ENCODE measurements around the gene SERTAD2. TPM values are rescaled to one million over a fixed set of nuclear protein-coding genes. Genes with fewer than 3 reads are reported as not detected.

SERTAD2 gene
- total RNA-seq, 1 donor = 7.8 TPM

DNA sequence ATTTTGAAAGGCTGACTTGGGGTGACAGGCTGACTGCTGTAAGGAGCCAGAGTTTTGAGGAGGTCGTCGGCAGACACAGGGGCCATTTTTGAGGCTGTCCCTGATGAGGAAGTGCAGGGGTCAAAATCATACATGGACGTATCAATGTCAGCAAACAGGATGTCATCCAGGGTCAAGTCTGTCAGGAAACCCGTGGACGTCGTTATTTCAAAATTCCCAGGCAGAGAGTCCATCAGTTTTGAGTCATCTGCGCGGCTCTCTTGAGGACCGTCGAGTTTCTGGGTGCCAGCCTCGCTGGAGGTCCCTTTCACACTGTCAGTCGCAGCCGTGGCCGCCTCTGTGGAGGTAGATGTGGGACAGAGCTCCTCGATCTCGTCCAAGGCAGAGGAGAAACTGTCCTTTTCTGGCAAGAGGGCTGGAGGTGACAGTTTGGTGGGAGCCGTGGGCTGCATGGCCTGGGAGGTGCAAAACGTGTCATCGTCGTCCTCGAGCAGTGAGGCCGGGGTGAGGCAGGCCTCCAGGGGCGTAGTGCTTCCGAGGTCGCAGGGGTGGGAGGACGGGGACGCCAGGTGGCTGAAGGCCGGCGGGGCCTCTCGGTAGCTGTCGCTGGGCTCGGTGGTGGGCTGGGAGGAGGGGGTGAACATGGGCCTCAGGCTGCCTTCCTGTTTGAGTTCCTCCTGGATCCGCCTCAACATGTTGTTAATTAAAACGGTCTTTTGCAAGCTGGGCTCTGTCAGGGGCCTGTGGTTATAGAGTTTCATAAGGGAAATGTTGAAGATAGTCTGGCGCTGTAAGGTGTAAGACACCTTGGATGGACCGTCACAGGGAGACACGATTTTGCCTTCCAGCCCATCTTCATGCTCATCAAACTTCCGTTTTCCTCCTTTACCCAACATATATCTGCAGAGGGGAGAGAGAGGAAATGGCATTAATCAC is 17.5 kb downstream of the SERTAD2 start:
- TF ChIP-seq, protein P1, sequence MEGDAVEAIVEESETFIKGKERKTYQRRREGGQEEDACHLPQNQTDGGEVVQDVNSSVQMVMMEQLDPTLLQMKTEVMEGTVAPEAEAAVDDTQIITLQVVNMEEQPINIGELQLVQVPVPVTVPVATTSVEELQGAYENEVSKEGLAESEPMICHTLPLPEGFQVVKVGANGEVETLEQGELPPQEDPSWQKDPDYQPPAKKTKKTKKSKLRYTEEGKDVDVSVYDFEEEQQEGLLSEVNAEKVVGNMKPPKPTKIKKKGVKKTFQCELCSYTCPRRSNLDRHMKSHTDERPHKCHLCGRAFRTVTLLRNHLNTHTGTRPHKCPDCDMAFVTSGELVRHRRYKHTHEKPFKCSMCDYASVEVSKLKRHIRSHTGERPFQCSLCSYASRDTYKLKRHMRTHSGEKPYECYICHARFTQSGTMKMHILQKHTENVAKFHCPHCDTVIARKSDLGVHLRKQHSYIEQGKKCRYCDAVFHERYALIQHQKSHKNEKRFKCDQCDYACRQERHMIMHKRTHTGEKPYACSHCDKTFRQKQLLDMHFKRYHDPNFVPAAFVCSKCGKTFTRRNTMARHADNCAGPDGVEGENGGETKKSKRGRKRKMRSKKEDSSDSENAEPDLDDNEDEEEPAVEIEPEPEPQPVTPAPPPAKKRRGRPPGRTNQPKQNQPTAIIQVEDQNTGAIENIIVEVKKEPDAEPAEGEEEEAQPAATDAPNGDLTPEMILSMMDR (IDR thresholded peaks at IDR 0.05; ENCODE audit: insufficient read depth, low read depth, low read length) = no peak
- H3K4me3 ChIP-seq (ENCODE audit: low read depth, low read length) = no peak overlapping the region
- DNase-seq (ENCODE audit: low read depth) = no peak

DNA sequence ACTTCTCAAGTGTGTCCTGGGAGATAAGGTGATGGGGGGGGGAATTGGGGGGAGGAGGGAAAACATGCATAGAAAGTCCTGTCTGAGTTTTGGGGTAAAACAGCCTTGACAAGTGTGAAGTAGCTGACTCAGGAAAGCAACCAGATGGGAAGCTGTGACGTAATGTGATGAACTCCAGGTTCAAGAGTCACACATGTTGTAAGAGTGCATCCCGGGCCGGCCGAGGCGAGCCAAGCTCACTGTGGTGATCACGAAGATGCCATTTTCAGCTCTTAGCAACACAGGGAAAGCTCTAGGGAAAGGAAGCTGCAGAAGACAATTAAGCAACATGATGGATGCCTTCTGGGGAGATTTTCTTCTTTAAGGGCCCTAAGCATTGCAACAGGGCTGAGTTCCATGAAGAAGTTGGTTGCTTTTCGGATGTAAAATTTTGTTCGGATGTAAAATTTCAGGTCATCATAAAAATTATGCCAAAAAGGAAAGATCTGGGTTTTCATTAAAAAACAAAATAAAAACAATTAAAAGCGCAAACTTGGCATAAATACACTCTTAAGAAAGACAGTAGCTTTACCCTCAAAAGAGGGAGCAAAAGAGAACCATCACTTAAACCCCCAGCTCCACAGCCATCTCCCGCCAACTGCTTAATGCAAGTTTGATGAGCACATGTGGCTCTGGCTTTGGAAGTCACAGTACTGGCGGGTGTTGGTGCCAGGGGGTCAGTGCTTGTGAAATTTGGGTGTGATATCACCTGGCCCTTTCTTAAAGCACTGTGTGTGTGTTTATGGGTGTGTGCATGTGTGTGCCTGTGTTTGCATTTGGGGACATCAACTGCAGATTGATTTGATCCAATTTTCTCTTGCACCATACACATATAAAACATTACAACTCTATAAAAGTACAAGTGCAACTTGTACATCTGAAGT is 19.1 kb downstream of the SERTAD2 start:
- TF ChIP-seq, protein P1 (IDR thresholded peaks at IDR 0.05; ENCODE audit: insufficient read depth, low read depth, low read length) = no peak
- peak; percentile 95 for DNase-seq (ENCODE audit: low read depth)
- no peak overlapping the region for H3K4me3 ChIP-seq (ENCODE audit: low read depth, low read length)

- peak; percentile 87 for DNase-seq (ENCODE audit: low read depth)
- H3K4me3 ChIP-seq (ENCODE audit: low read depth, low read length) = no peak overlapping the region
- TF ChIP-seq, protein P1 (IDR thresholded peaks at IDR 0.05; ENCODE audit: insufficient read depth, low read depth, low read length) = no peak
Observed at GRCh38 chr2:64632835-64633819, 20.6 kb downstream of the SERTAD2 start.

- H3K4me3 ChIP-seq (ENCODE audit: low read depth, low read length) = no peak overlapping the region
- TF ChIP-seq, protein P1 (IDR thresholded peaks at IDR 0.05; ENCODE audit: insufficient read depth, low read depth, low read length) = no peak
- DNase-seq (ENCODE audit: low read depth) = no peak
Observed at GRCh38 chr2:64631771-64632170, 21.9 kb downstream of the SERTAD2 start.

DNA sequence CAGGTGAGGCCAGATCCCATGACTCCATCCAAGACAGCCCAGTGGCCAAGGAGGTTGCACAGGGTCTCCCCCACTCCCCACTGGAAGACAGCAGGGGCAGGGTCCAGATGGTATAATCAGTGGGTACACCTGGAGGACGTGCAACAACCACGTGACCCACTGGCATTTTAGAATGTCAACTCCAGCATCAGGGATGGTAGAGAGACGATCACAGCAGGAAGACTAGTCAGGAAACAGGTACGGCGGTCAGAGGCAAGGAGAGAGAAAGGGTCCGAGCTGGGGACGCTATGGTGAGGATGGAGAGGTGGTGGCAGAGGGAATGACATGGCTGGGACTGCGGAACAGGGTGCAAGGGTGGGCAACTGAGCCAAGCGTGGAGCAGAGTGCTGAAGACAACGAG is 23.0 kb downstream of the SERTAD2 start:
- H3K4me3 ChIP-seq (ENCODE audit: low read depth, low read length) = no peak overlapping the region
- no peak for DNase-seq (ENCODE audit: low read depth)
- TF ChIP-seq, protein P1 (IDR thresholded peaks at IDR 0.05; ENCODE audit: insufficient read depth, low read depth, low read length) = no peak

DNA sequence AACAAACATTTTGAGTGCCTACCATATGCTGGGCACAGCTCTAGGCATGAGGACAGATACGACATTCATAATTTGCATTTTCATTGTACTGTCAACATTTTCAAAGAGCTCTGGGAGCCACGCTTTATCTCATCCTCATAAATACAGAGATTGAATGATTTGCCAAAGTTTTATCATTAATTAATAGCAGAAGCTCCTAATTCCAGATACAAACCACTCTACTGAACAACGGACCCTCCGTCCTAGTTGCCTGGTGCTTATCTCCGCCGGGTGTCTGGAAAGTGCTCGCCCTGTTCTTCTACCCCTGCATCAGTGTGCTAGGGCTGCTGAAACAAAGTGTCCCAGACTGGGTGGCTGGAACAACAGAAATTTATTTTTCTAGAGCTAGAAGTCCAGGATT is 23.8 kb downstream of the SERTAD2 start:
- H3K4me3 ChIP-seq (ENCODE audit: low read depth, low read length) = no peak overlapping the region

More for the DNA sequence above, 23.8 kb downstream of the SERTAD2 start:
- TF ChIP-seq, protein P1 (IDR thresholded peaks at IDR 0.05; ENCODE audit: insufficient read depth, low read depth, low read length) = no peak
- DNase-seq (ENCODE audit: low read depth) = no peak
